Activated T-helper 9 cell treated with anti-CD3 and anti-CD28 coated beads, Interleukin-2, amount 50 U/mL, for 16 hours (primary cell): Measurements from ENCODE around the gene RSPH1.

ENCODE experiments used
- DNase-seq: peaks from one replicate; pipeline ENCODE4 v3.0.0-alpha.2; 2020; ENCODE audit warnings: low read depth

Gene RSPH1

GRCh38 chr21:42465008-42465802, 30.8 kb downstream of the RSPH1 start:
- no peak for DNase-seq

DNA sequence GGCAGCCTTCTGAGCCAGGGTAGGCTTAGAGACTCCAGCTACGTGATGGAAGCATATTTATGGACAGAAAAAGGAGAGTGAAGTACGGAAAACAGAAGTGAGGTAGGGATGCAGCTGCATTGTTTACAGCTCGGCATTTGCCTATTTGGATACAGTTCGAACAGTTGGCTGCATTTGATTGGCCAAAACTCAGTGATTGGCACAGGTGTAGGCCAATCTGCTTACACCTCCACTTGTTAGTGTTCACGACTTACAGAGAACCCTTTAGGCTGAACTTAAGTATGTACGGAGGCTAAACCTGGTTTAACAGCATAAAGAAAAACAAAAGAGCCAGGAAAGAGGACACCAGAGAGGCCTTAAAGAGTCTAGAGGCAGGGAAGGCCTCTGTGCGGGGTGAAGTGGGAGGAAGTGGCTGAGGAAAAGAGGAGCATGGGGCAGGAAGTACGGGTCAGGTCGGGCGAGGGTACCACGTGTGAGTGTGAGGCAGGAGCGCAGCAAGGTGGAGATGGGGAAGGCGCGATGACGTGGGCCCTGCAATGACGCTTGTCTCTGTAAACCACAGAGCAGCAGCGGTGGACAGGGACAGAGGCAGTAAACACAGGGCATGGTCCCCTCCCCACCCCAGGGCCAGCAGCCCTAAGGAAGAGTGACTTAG, 32.0 kb downstream of the RSPH1 start:
- DNase-seq = peak; percentile 57

DNA sequence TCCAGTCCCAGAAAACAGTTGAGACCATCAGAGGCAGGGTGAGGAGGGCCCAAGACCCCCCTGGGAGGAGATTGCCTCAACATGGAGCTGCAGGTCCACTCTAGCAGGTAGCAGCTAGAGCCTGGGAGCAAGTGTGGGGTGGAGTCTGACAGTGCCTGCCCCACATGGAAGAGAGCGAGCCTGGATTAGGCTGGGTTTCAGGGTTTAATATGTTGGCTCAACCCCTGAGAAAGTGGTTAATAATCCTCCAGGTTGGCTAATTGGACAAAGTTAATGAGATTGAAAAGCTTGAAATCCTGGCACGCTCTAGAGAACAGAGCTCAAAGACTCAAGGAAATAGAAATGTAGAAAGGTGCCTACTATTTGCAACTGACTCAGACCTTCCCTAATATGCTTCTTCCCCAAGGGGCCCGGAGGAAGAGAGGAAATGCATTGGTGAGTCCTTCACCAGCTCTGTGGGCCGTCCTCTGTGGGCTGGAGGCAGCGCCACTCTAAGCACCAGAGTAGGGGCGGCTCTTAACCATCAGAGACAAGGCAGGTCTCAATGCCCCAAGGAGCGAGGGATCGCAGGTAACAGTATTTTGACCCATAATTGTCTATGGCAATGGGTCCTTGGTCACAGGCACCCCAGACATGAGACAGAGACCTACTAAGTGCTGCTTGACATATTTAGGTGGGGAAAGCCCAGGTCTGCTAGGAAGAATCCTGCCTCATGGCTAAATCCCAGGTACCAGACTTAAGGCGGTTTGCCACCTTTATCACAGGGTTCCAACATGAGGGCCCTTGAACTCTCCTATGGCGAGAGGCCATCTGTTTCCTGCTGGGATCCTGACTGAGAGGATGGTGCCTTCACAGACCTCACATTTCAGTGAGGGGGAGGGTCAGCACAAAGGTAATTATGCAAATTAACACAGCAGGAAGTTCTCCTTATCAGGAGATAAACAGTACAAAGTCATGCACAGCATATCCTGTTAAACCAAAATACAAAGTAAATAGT, 33.8 kb downstream of the RSPH1 start:
- DNase-seq = no peak

- no peak for DNase-seq
These were observed 34.9 kb downstream of the RSPH1 start for GRCh38 chr21:42461185-42461520.

DNA sequence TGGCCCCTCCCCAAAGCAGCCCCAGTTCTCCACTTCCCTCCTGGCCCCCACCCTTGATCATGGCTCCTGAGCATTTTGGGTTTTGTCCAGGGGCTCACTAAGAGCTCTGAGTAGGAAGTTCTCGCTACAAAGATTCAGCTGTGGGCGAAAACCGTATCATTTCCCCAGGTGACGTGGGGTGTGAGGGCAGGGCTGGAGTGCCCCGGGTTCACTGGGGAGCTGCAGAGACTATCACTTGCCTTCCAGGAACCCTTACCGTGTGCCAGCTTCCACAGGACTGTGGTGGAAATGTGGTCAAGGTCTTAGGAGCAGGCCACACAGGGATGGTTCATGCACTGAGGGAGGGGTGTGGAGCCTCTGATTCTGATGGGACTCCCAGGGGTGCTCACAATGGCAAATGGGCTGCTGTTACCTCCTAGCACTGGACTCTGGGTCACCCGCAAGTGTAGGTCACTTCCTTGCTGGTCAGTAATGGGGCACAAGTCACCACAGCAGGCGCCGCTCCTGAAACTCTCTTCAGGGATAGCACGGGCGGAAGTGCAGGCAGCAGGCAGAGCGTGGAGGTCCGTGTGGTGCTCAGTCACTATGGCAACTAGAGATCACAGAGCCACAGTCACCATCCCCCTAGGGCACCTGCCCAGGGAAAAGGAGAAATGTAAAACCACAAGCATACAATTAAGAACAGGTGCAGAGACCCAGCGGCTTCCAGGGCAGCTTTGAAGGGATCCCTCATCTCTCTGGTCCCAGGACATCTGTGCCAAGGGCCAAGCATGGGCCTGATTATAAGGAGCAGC, 35.4 kb downstream of the RSPH1 start:
- DNase-seq = no peak

GRCh38 chr21:42459546-42460215, 36.3 kb downstream of the RSPH1 start:
- DNase-seq = no peak

DNA sequence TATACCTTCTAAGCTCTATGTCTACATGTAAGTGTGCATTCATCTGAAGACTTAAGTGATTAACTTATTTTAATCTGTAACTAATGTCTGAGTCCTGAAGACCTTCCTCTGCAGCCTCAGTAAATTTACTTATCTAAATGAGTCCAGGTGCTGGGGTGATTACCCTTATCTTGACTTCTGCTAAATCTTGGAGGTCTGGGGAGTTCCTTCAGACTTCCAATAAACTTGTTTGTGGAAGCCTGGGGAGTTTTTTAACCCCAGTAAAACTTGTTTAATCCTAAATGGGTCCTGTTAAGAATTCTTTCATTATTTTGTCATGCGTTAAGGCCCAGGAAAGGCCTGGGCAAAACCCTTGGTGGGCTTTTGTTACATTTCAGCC, 37.0 kb downstream of the RSPH1 start:
- DNase-seq = no peak

DNA sequence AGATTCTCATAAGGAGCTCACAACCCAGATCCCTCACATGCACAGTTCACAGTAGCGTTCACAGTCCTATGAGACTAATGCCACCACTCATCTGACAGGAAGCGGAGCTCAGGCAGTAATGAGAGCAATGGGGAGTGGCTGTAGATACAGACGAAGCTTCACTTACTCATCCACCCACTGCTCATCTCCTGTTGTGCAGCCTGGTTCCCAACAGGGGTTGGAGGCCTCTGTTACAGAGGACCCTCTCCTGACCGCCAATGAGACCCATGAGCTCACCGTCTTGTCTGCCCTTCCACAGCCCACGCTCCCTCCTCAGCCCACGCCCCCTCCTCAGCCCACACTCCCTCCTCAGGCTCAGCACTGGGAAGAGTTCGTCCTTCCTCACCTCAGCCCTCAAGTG, 39.6 kb downstream of the RSPH1 start:
- DNase-seq = peak; percentile 27

- DNase-seq = no peak
These were observed 40.1 kb downstream of the RSPH1 start for GRCh38 chr21:42455754-42456440.

DNA sequence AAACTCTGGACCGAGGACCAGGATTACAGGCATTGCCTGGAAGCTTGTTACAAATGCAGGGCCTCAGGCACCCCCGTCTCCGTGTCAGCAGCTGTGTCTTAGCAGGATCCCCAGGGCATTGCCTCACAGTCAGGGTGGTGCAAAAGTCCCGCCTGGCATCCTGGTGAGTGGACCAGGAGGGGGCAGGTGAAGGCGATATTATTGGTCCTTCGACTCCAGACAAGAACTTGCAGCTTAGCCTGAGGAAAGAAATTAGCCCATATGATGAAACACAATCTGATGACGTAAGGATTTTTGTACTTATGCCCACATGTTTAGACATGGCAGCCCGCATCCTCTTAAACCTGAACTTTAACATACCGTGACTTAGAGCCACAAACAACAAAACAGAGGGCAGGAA, 40.8 kb downstream of the RSPH1 start:
- no peak for DNase-seq

GRCh38 chr21:42454786-42455185, 41.2 kb downstream of the RSPH1 start:
- DNase-seq = no peak

DNA sequence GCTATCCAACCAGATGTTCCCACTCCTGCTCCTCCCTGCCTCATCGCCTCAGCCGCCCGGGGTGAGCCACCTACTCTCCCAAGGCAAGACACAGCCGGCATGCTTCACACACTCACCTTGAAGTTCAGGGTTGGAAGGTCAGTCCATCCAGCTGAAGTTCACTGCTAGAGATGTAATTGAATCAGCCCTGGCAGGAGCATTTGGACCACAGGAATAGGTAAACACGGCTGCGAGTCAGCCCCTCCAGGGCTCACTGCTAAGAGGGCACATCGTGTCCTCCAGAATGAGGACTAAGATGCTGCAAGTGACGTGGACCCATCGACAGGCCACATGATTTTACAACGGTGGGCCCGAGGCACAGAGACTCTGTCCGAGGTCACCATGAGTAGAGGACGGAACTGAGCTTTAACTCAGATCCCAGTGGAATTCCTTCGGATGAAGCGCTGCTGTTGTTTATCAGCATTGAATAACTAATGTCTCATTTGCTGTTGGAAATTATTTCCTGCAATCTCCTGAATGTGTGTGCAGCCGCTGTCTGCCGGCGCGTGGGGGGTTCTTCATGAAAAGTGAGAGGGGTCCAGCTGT, 41.9 kb downstream of the RSPH1 start:
- DNase-seq = no peak

DNA sequence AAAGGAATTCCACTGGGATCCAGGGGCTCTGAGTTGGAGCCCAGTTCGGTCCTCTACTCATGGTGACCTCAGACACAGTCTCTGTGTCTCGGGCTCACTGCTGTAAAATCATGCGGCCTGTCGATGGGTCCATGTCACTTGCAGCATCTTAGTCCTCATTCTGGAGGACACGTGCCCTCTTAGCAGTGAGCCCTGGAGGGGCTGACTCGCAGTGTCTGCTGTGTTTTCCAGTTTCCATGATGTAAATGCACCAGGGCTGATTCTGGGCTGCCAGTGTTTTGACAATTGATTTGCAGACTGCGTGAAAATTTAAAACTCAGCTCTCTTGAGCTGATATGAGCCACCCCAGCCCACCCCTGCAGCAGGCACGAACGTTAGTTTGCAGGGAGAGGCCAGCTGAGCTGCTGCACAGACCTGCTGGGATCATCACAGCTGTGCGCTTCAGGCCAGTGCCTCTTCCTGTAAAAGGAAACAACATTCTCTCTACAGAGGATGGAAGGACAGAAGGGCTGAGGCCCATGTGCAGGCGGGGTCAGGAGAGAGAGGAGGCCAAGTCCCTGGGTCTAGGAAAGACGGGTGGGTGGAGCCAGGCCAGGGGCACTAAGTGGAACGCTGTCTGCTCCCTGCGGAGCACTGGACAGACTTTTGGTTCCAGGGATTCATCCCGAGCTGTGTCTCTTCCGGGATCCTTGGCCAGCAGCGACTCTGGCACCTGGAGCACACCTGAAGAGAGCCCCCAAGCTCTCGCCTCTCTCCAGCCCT, 42.6 kb downstream of the RSPH1 start:
- DNase-seq = no peak

- no peak for DNase-seq
These were observed 43.4 kb downstream of the RSPH1 start for GRCh38 chr21:42452401-42453223.

DNA sequence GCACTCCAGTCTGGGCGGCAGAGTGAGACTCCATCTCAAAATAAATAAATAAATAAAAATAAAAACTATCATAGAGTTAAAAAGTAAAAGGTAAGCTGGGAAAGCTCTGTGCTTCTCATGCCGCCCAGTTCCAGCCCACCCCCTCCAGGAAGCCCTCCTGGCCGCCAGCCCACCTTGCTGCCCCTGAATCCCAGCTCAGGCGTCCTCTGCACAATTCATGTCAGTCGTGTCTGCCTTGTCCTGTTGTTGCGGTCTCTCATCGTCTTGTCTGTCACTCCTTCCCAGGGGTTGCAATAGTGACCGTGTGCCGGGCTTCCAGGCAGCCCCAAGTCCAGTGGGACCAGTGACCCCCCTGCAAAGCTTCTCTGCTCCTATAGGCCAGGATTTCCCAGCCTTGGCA, 44.1 kb downstream of the RSPH1 start:
- no peak for DNase-seq

DNA sequence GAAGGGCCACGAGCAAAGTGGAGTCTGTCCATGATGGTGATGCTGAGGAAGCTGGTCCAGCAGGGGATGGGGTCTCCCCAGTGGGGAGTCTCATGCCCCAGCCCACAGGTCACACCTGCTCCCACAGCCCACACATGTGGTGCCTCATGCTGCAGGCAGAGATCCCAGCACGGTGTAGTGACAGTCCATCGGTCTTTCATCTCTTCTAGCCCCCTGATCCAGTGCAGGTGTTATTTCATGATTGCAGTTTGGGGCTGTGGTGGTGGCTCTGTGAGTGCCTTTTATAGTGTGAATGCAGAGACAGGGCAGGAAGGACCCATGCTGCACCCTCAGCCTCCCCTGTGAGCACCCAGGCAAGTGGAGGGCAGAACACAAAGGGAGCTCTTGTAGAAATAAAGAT, 47.3 kb downstream of the RSPH1 start:
- DNase-seq = no peak

DNA sequence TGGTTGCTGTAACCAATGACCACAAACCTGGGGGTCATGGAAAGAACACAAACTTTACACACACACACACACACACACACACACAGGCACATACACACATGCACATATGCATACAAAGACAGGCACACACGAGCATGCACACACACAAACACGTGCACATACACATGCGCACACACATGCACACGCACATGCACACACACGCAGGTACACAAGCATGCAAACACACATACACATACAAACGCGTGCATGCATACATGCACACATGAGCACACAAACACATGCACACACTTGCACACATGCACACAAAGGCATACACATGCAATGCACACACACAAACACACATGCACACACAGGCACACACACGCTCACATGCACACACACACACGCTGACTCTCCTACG, 48.3 kb downstream of the RSPH1 start:
- DNase-seq = no peak

DNA sequence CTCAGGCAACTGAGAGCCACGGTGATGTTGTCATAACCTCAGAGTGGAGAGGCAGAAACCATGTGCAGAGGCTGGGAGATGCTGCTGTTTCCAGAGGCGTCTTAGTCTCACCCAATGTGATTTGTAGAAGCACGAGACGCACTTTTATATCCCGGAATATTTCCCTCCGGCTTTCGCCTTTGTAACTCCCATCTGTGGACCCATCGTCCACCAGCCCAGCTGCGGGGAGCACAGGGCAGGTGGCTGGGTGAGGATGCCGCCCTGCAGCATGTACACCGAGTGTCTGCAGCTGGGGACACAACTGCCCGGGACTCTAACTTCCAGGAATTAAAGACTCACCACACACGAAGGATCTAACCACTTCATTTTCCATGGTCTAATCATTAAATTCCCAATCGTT, 48.8 kb downstream of the RSPH1 start:
- no peak for DNase-seq

DNA sequence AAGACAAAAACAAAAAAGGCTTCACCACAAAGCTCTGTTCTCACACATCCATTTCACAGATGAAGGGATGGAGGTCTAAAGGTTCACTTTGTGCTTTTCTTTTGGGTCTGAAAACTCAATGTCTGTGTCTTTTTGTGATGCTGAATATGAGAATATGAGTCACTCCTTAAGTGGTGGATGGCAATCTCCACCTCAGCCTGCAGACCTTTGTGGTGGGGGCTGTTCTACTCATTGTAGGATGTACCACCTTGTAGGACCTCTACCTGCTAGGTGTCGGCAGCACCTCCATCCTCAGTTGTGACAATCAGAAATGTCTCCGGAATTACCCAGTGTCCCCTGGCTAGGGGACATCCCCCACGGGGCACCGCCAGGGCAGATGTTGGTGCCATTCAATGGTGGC, 49.5 kb downstream of the RSPH1 start:
- no peak for DNase-seq
